Colonic mucosa (tissue), 4 donors: ENCODE data around the gene ARMH1. TPM values are rescaled to one million over a fixed set of nuclear protein-coding genes. Genes with fewer than 3 reads are reported as not detected.
"Not testable (repeated sequence)": the region's sequence is repeated elsewhere in the genome, so short reads cannot be mapped to it uniquely, and the experiment has no call there.

Experiments
- DNase-seq: peaks from one replicate; pipeline ENCODE4 v3.0.0-alpha.2; 2020
- H3K27ac ChIP-seq: fragments of 200-600 bp; one replicate; pipeline ENCODE4 v1.8.0; 2021
- H3K27me3 ChIP-seq: fragments of 200-600 bp; one replicate; pipeline ENCODE4 v1.8.0; 2021
- H3K36me3 ChIP-seq: fragments of 200-600 bp; one replicate; pipeline ENCODE4 v1.8.0; 2021
- H3K4me1 ChIP-seq: fragments of 200-600 bp; one replicate; pipeline ENCODE4 v1.8.0; 2021; ENCODE audit warnings: mild to moderate bottlenecking
- H3K4me3 ChIP-seq: fragments of 200-600 bp; one replicate; pipeline ENCODE4 v1.8.0; 2021
- H3K9ac ChIP-seq, 2 donors: one replicate each; pipeline ENCODE4 v1.7.0; 2013; ENCODE audit warnings: control low read depth in 2 of 2, low read depth in 2 of 2, low read length in 2 of 2
- H3K9me3 ChIP-seq: fragments of 200-600 bp; one replicate; pipeline ENCODE4 v1.8.0; 2021
- intact Hi-C: fragments of 100-400 bp; cut with DNase I; formaldehyde crosslinking; loops from one replicate; pipeline ENCODE4 v1.14.1; 2022
- total RNA-seq, 2 donors: library from RNA; stranded (reverse); fragmentation: NEBNext Ultra II Directional in 1 of 2; extraction: Animal tissue kit (Norgen Biotek cat#: 25700) in 1 of 2; gene quantifications; one replicate each; pipeline ENCODE4 v1.2.1, GENCODE V29; 2021
- TF ChIP-seq, protein P1 (sequence below): fragments of 200-600 bp; IDR thresholded peaks from one replicate; pipeline ENCODE4 v1.8.0; 2022; ENCODE audit warnings: antibody characterized with exemption, mild to moderate bottlenecking
- donor health status: healthy.
- donor health status: DM: no; HTN: no; CAD: no.
- donor health status: DM: no; HTN: no; CAD: no.

ARMH1 gene
- total RNA-seq, 2 donors from 2014 or later: 1.3 to 5.1 TPM

DNA sequence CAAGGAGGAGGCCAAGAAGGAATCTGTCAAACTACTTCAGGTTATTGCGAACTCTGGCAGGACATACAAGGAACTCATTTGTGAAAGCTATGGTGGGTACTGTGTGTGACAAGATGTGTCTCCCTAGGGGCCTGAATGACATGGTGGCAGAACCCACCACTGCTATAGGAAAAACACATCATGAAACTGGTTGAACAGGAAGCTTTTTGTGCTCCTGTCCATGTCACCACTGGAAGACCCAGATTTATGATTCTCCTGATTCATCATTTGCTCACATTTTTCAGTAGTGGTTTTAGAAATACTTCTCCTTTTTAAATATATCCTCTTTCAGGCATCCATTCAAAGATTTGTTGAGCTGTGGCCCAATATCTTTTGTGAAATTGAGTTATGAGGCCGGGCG, 23.6 kb downstream of the ARMH1 start:
- no peak overlapping the region for H3K9ac ChIP-seq
- TF ChIP-seq, protein P1, sequence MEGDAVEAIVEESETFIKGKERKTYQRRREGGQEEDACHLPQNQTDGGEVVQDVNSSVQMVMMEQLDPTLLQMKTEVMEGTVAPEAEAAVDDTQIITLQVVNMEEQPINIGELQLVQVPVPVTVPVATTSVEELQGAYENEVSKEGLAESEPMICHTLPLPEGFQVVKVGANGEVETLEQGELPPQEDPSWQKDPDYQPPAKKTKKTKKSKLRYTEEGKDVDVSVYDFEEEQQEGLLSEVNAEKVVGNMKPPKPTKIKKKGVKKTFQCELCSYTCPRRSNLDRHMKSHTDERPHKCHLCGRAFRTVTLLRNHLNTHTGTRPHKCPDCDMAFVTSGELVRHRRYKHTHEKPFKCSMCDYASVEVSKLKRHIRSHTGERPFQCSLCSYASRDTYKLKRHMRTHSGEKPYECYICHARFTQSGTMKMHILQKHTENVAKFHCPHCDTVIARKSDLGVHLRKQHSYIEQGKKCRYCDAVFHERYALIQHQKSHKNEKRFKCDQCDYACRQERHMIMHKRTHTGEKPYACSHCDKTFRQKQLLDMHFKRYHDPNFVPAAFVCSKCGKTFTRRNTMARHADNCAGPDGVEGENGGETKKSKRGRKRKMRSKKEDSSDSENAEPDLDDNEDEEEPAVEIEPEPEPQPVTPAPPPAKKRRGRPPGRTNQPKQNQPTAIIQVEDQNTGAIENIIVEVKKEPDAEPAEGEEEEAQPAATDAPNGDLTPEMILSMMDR: no peak
- H3K27ac ChIP-seq: no peak overlapping the region
- no peaks in the 10 kb centered on the region for H3K27me3 ChIP-seq
- no peaks in the 10 kb centered on the region for H3K36me3 ChIP-seq
- DNase-seq: no peak
- no peaks in the 10 kb centered on the region for H3K4me1 ChIP-seq
- H3K4me3 ChIP-seq: no peak overlapping the region
- intact Hi-C loops: no loop called here
- H3K9me3 ChIP-seq: no peaks in the 10 kb centered on the region

- DNase-seq, H3K27me3 ChIP-seq, H3K4me3 ChIP-seq, H3K27ac ChIP-seq, H3K4me1 ChIP-seq, H3K9me3 ChIP-seq, H3K9ac ChIP-seq, intact Hi-C loops, H3K36me3 ChIP-seq: not testable (repeated sequence)
These were observed 24.9 kb downstream of the ARMH1 start for GRCh38 chr1:44699375-44699774.

DNA sequence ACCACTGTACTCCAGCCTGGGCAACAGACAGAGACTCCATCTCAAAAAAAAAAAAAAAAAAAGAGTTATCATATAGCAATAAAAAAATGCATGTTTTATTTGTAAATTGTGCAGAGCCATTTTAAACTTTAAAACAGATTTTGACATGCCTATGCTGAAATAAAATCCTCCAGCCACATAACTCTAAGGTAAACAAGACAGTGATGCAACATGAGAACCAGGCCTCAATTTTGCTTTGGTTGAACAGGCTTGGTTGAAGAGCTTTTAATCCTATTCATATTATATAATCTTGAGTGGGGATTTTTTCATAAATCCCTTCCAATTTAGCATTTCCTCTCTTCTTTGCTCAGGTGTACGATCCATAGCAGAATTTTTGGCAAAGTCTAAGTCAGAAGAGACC, 26.1 kb downstream of the ARMH1 start:
- TF ChIP-seq, protein P1: no peak
- no peak overlapping the region for H3K27ac ChIP-seq
- DNase-seq: no peak
- H3K4me1 ChIP-seq: no peaks in the 10 kb centered on the region
- H3K4me3 ChIP-seq: no peak overlapping the region
- no peak overlapping the region for H3K9ac ChIP-seq
- H3K27me3 ChIP-seq: no peaks in the 10 kb centered on the region
- intact Hi-C loops: no loop called here
- no peaks in the 10 kb centered on the region for H3K36me3 ChIP-seq
- H3K9me3 ChIP-seq: no peaks in the 10 kb centered on the region

GRCh38 chr1:44701141-44701573, 26.6 kb downstream of the ARMH1 start:
- Histone ChIP-seq H3K4me1 (no peaks in the 10 kb centered on the region), H3K9me3 (no peaks in the 10 kb centered on the region), H3K4me3 (no peak overlapping the region), H3K27ac (no peak overlapping the region), H3K36me3 (no peaks in the 10 kb centered on the region), H3K27me3 (no peaks in the 10 kb centered on the region), H3K9ac (no peak overlapping the region)
- no peak for DNase-seq
- intact Hi-C loops: no loop called here
- TF ChIP-seq, protein P1: no peak

DNA sequence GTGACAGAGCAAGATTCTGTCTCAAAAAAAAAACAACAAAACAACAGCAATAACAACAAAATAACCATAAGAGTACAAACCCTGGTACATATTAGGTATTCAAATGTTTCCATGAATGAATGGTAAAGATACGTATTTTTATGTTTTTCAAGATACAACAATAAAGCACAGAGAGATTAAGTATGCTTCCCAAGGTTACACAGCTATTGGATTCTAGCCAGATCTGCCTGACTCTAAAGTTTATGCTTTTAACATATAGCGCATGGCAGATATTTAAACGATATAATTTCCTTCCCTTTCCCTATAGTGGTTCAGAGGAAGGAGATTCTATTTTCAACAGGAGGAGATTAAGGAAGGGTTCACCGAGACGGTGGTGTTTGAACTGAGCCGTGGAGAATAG, 31.0 kb downstream of the ARMH1 start:
- intact Hi-C loops: no loop called here
- Histone ChIP-seq H3K9me3 (no peaks in the 10 kb centered on the region), H3K4me1 (no peaks in the 10 kb centered on the region), H3K27ac (no peak overlapping the region), H3K9ac (no peak overlapping the region), H3K27me3 (no peaks in the 10 kb centered on the region), H3K36me3 (no peaks in the 10 kb centered on the region), H3K4me3 (no peak overlapping the region)
- TF ChIP-seq, protein P1: no peak
- DNase-seq: no peak

DNA sequence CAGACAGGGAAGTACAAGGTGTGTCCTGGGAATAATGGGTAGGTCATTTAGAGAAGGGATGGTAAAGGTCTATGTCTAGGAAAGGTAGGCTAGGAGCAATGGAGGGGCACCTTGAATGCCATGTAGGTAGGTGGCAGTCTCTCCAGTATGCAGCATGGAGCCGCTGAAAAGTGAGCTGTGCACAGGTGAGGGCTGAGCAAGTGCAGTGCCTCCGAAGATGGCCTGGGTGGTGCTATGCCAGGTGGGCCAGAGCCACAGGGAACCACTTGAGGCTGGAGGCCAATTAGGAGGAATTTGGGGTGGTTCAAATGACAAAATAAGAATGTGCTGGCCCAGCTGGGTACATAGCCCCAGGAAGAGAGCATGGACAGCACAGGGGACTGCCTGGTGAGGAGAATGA, 31.4 kb downstream of the ARMH1 start:
- no peaks in the 10 kb centered on the region for H3K27me3 ChIP-seq

More for the DNA sequence above, 31.4 kb downstream of the ARMH1 start:
- Histone ChIP-seq H3K27ac (no peak overlapping the region), H3K9me3 (no peaks in the 10 kb centered on the region), H3K4me3 (no peak overlapping the region), H3K36me3 (no peaks in the 10 kb centered on the region), H3K4me1 (no peaks in the 10 kb centered on the region), H3K9ac (no peak overlapping the region)
- TF ChIP-seq, protein P1: no peak
- no peak for DNase-seq
- intact Hi-C loops: no loop called here
